ENCODE measurements around the gene DCUN1D3. TPM values are rescaled to one million over a fixed set of nuclear protein-coding genes. Genes with fewer than 3 reads are reported as not detected.

Gene DCUN1D3
- total RNA-seq, 4 donors from 2014 or later, result 14.7 to 38.0 (median 21.5) TPM

- Histone ChIP-seq H3K27ac (peak overlapping the region; percentile 96 to 100), H3K27me3 (no peaks in the 10 kb centered on the region), H3K36me3 (no peaks in the 10 kb centered on the region), H3K4me3 (peak overlapping the region; percentile 71 to 98), H3K4me1 (peaks cover 0 to 16% of the 10 kb centered on the region in 2 donors), H3K9me3 (no peaks in the 10 kb centered on the region)
- intact Hi-C loops (cut with DNase I; ENCODE audit: low total_unique reads), result loop anchor here (10.0 kb wide), 1 partner anchor 45 kb away; no protein-coding TSS in a partner anchor
- no peak for DNase-seq
- TF ChIP-seq POLR2A (IDR thresholded peaks at IDR 0.05), result no peak
- no peak for TF ChIP-seq CTCF (IDR thresholded peaks at IDR 0.05)
Observed at GRCh38 chr16:20899477-20900298, 470 bp downstream of the DCUN1D3 start.

- Histone ChIP-seq H3K27ac (peak overlapping the region; percentile 96 to 100), H3K27me3 (no peaks in the 10 kb centered on the region), H3K9me3 (no peaks in the 10 kb centered on the region), H3K4me1 (peaks cover 0 to 16% of the 10 kb centered on the region in 2 donors), H3K4me3 (peak overlapping the region; percentile 71 to 98), H3K36me3 (no peaks in the 10 kb centered on the region)
- no peak for TF ChIP-seq POLR2A (IDR thresholded peaks at IDR 0.05)
- no peak for TF ChIP-seq CTCF (IDR thresholded peaks at IDR 0.05)
- DNase-seq, result no peak
- intact Hi-C loops (cut with DNase I; ENCODE audit: low total_unique reads), result no loop called here
Observed at GRCh38 chr16:20899071-20899470, 1.1 kb downstream of the DCUN1D3 start.

GRCh38 chr16:20897922-20898321 lies 2.2 kb downstream of the DCUN1D3 start:
- intact Hi-C loops (cut with DNase I; ENCODE audit: low total_unique reads), result no loop called here
- H3K4me1 ChIP-seq, result peaks cover 0 to 11% of the 10 kb centered on the region in 2 donors
- H3K27ac ChIP-seq, result peak overlapping the region in 1 of 2 donors; percentile 100
- no peaks in the 10 kb centered on the region for H3K27me3 ChIP-seq
- H3K9me3 ChIP-seq, result no peaks in the 10 kb centered on the region
- DNase-seq, result no peak
- H3K36me3 ChIP-seq, result no peaks in the 10 kb centered on the region
- H3K4me3 ChIP-seq, result peak overlapping the region in 1 of 2 donors; percentile 1
- no peak for TF ChIP-seq POLR2A (IDR thresholded peaks at IDR 0.05)
- TF ChIP-seq CTCF (IDR thresholded peaks at IDR 0.05), result no peak

- H3K4me3 ChIP-seq, result no peak overlapping the region
Observed at GRCh38 chr16:20897253-20897897, 2.8 kb downstream of the DCUN1D3 start.

More at GRCh38 chr16:20897253-20897897, 2.8 kb downstream of the DCUN1D3 start:
- intact Hi-C loops (cut with DNase I; ENCODE audit: low total_unique reads), result no loop called here
- Histone ChIP-seq H3K27ac (peak overlapping the region in 1 of 2 donors; percentile 100), H3K36me3 (no peaks in the 10 kb centered on the region), H3K27me3 (no peaks in the 10 kb centered on the region), H3K4me1 (peaks cover 0 to 6% of the 10 kb centered on the region in 2 donors), H3K9me3 (no peaks in the 10 kb centered on the region)
- TF ChIP-seq CTCF (IDR thresholded peaks at IDR 0.05) (no peak), POLR2A (IDR thresholded peaks at IDR 0.05) (no peak)
- no peak for DNase-seq

All from uterus (tissue), 4 donors.